ENCODE data around the gene SELENOF. TPM values are rescaled to one million over a fixed set of nuclear protein-coding genes. Genes with fewer than 3 reads are reported as not detected.

The SELENOF gene
- total RNA-seq: 100 to 1,000 TPM; 137 to 138 TPM

DNA sequence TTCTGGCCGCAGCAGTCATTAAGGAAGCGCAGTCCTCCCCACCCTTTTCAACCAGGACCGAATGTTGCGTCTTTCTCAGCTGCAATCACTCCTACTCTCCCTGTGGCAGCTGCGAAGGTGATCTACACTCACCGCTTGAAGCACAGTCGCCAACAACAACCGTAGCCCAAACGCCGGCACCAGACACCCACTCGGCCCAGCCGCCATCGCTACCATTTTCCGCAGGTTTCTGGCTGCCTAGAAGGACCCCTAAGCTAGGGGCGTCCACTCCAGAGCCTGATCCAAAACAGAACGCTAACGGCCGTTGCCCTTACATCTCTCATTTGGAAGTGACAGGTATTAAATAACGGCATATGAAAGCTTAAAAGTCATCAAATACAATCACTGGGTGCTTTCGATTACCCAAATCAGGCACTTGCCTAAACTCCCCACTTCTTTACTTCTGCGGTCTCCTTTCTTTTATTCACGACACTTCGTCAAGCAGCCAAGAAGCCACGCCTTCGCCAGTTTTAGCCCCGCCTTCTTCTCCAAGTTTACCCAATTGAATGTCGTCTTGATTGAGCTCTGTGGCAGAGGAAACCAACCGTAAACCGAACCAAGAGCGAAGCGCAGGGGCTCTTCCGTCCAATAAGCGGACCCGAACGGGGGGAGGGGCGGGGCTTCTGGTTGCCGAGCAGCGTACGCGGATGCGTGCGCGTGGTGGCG is at the start of gene SELENOF:
TSS of gene SELENOF (minus strand) at position 231 of the 705 bp plus-strand sequence. CDS start at position 216, 15 bp downstream.
- POLR2A ChIA-PET: interaction anchor here (0.5 to 3.0 kb wide), 11 partner anchors 20 to 1903 kb away, joined by 3 to 24 read pairs (median 4); partner anchors contain the start of genes LMO4, ODF2L, PKN2 and SH3GLB1
- Mint-ChIP-seq H3K4me3 (no peak within 1 kb of the TSS), H3K36me3 (peaks cover 22% of the 10 kb centered on the region), H3K27me3 (no peaks in the 10 kb centered on the region), H3K27ac (no peak within 1 kb of the TSS), H3K4me1 (peaks cover 29% of the 10 kb centered on the region), H3K9me3 (no peaks in the 10 kb centered on the region)
- ATAC-seq (ENCODE audit: low read depth) (peak; percentile 92), DNase-seq (peak; percentile 96)

DNA sequence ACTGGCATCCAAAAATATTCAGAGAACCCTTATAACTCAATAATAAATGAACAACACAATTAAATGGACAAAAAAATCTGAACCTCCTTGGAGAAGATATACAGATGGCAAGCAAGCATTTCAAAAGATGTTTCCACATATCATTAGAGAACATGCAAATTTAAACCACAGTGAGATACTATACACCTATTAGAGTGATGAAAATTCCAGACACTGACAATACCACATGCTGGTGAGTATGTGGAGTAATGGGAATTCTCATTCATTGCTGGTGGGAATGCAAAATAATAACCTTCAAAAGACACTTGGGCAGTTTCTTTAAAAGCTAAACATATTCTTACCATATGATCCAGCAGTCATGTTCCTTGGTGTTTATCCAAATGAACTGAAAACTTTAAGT is 46.6 kb upstream of the SELENOF start:
- no peaks in the 10 kb centered on the region for H3K27me3 Mint-ChIP-seq
- ATAC-seq (ENCODE audit: low read depth) (no peak), DNase-seq (no peak)

DNA sequence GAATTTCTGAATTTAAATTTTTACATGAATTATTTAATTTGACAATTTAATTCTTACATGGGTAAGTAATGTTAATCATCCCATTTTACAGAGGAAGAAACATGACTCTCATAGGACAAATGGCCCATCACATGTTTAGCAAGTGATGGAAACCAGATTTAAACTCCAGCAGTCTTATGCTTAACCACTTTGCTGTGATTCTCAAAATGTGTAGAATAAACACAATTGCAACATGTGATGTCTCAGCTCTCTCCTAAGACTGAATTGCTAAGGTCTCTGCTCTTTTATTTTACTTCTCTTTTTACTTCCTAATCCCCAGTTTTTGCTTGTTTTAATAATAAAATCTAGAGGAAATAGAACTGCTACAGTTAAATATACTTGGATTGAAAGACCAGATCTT is 43.3 kb upstream of the SELENOF start:
- H3K9me3 Mint-ChIP-seq: peaks cover 2% of the 10 kb centered on the region
- no peaks in the 10 kb centered on the region for H3K27me3 Mint-ChIP-seq
- H3K4me1 Mint-ChIP-seq: peaks cover 1% of the 10 kb centered on the region
- ATAC-seq (ENCODE audit: low read depth): no peak
- H3K4me3 Mint-ChIP-seq: no peak overlapping the region
- H3K36me3 Mint-ChIP-seq: peaks cover 5% of the 10 kb centered on the region
- DNase-seq: no peak
- H3K27ac Mint-ChIP-seq: no peak overlapping the region
- POLR2A ChIA-PET: no interaction called here

More for the DNA sequence above, 46.6 kb upstream of the SELENOF start:
- H3K4me3 Mint-ChIP-seq: no peak overlapping the region
- H3K4me1 Mint-ChIP-seq: no peaks in the 10 kb centered on the region
- H3K27ac Mint-ChIP-seq: no peak overlapping the region
- POLR2A ChIA-PET: no interaction called here
- peaks cover 2% of the 10 kb centered on the region for H3K9me3 Mint-ChIP-seq
- H3K36me3 Mint-ChIP-seq: peaks cover 5% of the 10 kb centered on the region

DNA sequence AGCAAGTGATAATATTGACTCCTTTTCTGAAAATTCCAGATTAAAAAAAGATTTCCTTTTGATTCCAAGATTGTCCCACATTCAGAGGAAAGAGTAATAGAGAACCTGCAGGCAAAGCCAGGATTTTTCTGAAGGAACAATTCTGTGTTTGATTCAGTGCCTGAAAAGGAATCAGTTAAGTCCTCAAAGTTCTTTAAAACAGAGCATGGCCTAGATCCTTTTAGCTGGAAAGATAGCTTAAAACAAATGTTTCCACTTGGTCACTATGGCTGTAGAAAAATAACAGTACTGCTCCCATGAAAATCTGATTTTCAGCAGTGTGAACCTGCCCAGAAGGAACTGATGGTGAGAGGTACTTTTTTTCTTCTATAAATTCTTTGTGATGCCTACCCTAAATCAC is 42.3 kb upstream of the SELENOF start:
- DNase-seq: no peak
- POLR2A ChIA-PET: no interaction called here
- no peak for ATAC-seq (ENCODE audit: low read depth)
- H3K4me3 Mint-ChIP-seq: no peak overlapping the region
- H3K27ac Mint-ChIP-seq: no peak overlapping the region
- peaks cover 1% of the 10 kb centered on the region for H3K4me1 Mint-ChIP-seq
- H3K27me3 Mint-ChIP-seq: no peaks in the 10 kb centered on the region
- peaks cover 5% of the 10 kb centered on the region for H3K36me3 Mint-ChIP-seq
- peaks cover 2% of the 10 kb centered on the region for H3K9me3 Mint-ChIP-seq

DNA sequence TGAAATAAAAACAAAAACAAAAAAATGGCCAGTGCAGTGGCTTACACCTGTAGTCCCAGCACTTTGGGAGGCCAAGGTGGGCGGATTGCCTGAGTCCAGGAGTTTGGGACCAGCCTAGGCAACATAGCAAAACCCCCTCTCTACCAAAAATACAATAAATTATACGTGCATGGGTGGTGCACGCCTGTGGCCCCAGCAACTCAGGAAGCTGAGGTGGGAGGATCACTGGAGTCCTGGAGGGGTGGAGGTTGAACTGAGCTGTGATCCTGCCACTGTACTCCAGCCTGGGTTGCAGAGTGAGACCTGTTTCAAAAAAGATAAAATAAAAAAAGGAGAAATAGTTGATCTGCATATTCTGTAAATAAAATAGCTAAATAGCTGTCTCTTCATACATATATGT is 41.8 kb upstream of the SELENOF start:
- Mint-ChIP-seq H3K4me3 (no peak overlapping the region), H3K4me1 (peaks cover 1% of the 10 kb centered on the region), H3K9me3 (peaks cover 2% of the 10 kb centered on the region), H3K27ac (no peak overlapping the region), H3K27me3 (no peaks in the 10 kb centered on the region), H3K36me3 (peaks cover 5% of the 10 kb centered on the region)
- ATAC-seq (ENCODE audit: low read depth) (no peak), DNase-seq (no peak)
- POLR2A ChIA-PET: interaction anchor here (1.0 kb wide), 1 partner anchor 41 kb away, joined by 3 read pairs; the partner anchor contains the start of gene HS2ST1

DNA sequence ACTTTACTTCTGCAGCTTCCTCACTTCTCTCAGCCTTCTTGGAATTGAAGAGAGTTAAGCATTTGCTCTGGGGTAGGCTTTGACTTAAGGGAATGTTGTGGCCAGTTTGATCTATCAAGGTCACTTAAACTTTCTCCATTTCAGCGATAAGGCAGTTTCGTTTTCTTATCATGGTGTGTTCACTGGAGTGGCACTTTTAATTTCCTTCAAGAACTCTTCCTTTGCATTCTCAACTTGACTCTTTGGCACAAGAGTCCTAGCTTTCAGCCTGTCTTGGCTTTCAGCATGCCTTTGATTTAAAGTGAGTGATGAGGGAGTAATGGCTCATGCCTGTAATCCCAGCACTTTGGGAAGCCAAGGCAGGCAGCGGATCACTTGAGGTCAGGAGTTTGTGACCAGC is 39.2 kb upstream of the SELENOF start:
- ATAC-seq (ENCODE audit: low read depth) (no peak), DNase-seq (no peak)
- Mint-ChIP-seq H3K27me3 (no peaks in the 10 kb centered on the region), H3K4me3 (no peak overlapping the region), H3K36me3 (peaks cover under 1% of the 10 kb centered on the region), H3K9me3 (peaks cover under 1% of the 10 kb centered on the region), H3K27ac (no peak overlapping the region), H3K4me1 (peaks cover 1% of the 10 kb centered on the region)
- POLR2A ChIA-PET: no interaction called here

DNA sequence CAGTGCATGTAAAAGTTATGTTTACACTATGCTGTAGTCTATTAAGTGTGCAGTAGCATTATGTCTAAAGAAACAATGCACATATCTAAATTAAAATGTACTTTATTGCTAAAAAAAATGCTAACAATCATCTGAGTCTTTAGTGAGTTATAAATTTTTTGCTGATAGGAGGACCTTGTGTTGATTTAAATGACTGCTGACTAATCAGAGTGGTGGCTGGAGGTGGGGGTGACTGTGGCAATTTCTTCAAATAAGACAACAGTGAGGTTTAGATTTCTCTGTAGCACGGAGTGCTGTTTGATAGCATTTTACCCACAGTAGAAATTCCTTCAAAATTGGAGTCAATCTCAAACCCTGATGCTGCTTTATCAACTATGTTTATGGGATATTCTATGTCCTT is 37.5 kb upstream of the SELENOF start:
- no peak for ATAC-seq (ENCODE audit: low read depth)
- H3K27me3 Mint-ChIP-seq: no peaks in the 10 kb centered on the region
- no peak for DNase-seq
- POLR2A ChIA-PET: no interaction called here
- H3K4me1 Mint-ChIP-seq: peaks cover 1% of the 10 kb centered on the region
- H3K9me3 Mint-ChIP-seq: no peaks in the 10 kb centered on the region
- H3K4me3 Mint-ChIP-seq: no peak overlapping the region
- no peaks in the 10 kb centered on the region for H3K36me3 Mint-ChIP-seq
- H3K27ac Mint-ChIP-seq: no peak overlapping the region

DNA sequence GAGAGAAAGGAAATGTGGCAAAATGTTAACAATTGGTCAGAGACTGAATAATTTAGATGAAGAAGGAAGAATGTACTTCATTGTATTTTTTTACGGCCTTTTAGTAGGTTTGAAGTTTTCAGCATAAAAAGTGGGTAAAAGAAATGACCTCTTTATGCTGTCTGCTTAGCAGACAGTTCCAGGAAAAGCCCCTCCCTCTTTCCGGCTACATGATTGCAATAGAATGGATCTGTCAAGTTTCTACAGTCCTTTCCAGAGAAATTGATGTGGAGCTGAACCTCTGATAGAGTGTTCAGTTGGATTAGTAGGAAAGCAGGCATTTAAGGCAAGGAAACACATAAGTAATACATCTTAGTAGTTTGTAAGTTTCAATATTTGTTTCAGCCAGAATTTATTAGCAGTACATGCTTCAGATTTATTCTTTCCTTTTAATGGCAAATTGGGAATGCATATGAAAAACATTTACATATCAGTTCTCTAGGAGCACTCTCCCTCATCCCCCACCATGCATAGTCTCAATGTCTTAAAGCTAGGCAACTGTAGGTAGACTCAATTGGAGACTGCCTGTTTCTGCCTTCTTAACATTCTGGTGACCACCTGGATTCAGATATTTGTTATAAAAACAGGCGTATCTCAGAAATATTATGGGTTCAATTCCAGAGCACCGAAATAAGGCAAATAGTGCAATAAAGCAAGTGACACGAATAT is 36.9 kb upstream of the SELENOF start:
- POLR2A ChIA-PET: no interaction called here
- Mint-ChIP-seq H3K36me3 (no peaks in the 10 kb centered on the region), H3K9me3 (no peaks in the 10 kb centered on the region), H3K27ac (no peak overlapping the region), H3K27me3 (no peaks in the 10 kb centered on the region), H3K4me1 (peaks cover 1% of the 10 kb centered on the region), H3K4me3 (no peak overlapping the region)
- ATAC-seq (ENCODE audit: low read depth) (no peak), DNase-seq (no peak)

DNA sequence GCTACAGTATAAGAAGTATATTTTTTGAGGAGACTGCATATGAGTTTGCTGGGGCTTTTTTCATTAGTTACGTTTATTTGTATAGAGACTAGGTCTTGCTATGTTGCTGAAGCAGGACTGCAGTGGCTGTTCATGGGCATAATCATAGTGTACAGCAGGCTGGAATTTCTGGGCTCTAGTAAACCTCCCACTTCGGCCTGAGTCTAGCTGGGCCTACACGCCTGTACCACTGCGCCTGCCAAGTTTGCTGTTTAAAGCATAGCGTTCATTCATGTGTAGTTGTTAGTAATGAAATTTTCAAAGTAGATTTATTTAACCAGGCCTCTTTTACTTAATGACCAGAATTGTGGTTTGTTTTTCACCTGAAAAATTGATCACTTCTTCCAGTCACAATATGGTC is 34.3 kb upstream of the SELENOF start:
- Mint-ChIP-seq H3K4me1 (no peaks in the 10 kb centered on the region), H3K4me3 (no peak overlapping the region), H3K27ac (no peak overlapping the region), H3K27me3 (no peaks in the 10 kb centered on the region), H3K36me3 (no peaks in the 10 kb centered on the region), H3K9me3 (no peaks in the 10 kb centered on the region)
- POLR2A ChIA-PET: no interaction called here
- ATAC-seq (ENCODE audit: low read depth) (no peak), DNase-seq (no peak)

DNA sequence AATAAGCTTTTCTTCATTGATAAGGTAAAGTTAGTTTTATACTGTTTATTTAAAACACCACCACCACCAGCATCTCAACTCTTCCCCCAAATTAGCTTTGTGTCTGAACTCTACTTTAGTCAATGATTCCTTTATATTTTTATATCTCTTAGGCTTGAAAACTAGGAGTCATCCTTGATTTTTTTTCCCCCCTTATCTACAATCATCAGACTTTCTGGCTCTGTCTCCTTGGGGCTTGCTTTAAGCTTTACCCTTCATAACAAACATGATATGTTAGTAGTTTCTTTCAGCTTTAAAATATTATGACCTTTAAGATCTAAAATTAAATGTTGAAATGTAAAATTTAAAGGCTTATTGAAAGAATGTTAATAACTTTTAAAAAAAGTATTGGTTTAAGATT is 28.8 kb upstream of the SELENOF start:
- no peak overlapping the region for H3K27ac Mint-ChIP-seq
- ATAC-seq (ENCODE audit: low read depth) (no peak), DNase-seq (no peak)
- POLR2A ChIA-PET: no interaction called here
- H3K36me3 Mint-ChIP-seq: peaks cover 1% of the 10 kb centered on the region
- H3K4me3 Mint-ChIP-seq: no peak overlapping the region
- H3K27me3 Mint-ChIP-seq: no peaks in the 10 kb centered on the region
- no peaks in the 10 kb centered on the region for H3K4me1 Mint-ChIP-seq
- no peaks in the 10 kb centered on the region for H3K9me3 Mint-ChIP-seq

DNA sequence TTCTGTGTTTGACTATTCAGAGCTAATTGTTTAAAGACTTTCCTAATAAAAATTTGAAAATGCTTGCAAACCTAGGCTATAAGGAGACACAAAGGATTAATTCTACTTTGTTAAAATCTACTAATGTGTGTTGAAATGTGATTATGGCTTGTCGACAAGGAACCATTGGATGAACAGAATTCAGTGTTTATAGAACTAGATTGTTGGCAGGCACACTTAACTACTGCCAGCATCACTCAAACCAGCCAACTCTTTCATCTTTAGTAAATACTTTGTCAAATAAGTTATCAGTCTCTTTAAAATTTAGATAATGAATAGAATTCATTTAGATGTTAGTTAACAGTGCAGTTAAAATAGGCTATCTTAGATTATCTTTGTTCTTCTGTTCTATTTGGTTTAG is 28.1 kb upstream of the SELENOF start:
- Mint-ChIP-seq H3K27me3 (no peaks in the 10 kb centered on the region), H3K4me1 (no peaks in the 10 kb centered on the region), H3K4me3 (no peak overlapping the region), H3K27ac (no peak overlapping the region), H3K9me3 (no peaks in the 10 kb centered on the region), H3K36me3 (peaks cover 1% of the 10 kb centered on the region)
- DNase-seq: no peak
- ATAC-seq (ENCODE audit: low read depth): no peak
- POLR2A ChIA-PET: no interaction called here

DNA sequence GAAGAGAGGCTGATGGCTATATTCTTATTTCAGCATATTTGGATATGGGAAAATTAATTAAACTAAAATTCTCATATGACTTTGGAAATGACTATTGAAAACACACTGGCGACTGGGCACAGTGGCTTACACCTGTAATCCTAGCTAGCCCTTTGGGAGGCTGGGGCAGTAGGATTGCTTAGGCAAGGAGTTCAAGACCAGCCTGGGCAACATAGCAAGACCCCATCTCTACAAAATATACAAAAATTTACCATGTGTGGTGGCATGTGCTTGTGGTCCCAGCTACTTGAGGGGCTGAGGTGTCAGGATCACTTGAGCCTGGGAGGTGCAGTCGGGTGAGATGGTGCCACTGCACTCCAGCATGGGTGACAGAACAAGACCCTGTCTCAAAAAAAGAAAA is 26.7 kb upstream of the SELENOF start:
- POLR2A ChIA-PET: no interaction called here

DNA sequence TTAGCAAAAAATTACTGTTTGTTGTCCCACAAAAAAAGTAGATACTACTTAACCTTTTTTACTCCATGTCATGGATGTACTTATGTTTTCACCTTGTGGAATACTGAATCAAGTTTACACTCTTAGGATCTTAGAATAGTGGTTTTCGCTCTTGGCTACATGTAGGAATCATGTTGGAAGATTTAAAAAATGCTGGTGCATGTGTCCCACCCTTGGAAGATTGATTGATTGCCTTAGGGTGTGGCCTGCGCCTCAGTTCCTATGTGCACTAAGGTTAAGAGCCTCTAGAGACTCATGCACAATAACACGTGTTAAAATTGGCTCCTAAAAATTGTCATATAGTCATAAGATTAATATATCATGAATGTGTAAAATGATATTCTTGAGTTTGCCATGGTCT is 25.5 kb upstream of the SELENOF start:
- no peaks in the 10 kb centered on the region for H3K9me3 Mint-ChIP-seq
- no peaks in the 10 kb centered on the region for H3K4me1 Mint-ChIP-seq
- H3K36me3 Mint-ChIP-seq: peaks cover 1% of the 10 kb centered on the region
- H3K27me3 Mint-ChIP-seq: no peaks in the 10 kb centered on the region
- POLR2A ChIA-PET: no interaction called here
- DNase-seq: no peak
- ATAC-seq (ENCODE audit: low read depth): no peak
- H3K27ac Mint-ChIP-seq: no peak overlapping the region
- H3K4me3 Mint-ChIP-seq: no peak overlapping the region

More for the DNA sequence above, 26.7 kb upstream of the SELENOF start:
- Mint-ChIP-seq H3K27ac (no peak overlapping the region), H3K4me1 (no peaks in the 10 kb centered on the region), H3K27me3 (no peaks in the 10 kb centered on the region), H3K4me3 (no peak overlapping the region), H3K36me3 (peaks cover 1% of the 10 kb centered on the region), H3K9me3 (no peaks in the 10 kb centered on the region)
- ATAC-seq (ENCODE audit: low read depth): no peak
- no peak for DNase-seq

DNA sequence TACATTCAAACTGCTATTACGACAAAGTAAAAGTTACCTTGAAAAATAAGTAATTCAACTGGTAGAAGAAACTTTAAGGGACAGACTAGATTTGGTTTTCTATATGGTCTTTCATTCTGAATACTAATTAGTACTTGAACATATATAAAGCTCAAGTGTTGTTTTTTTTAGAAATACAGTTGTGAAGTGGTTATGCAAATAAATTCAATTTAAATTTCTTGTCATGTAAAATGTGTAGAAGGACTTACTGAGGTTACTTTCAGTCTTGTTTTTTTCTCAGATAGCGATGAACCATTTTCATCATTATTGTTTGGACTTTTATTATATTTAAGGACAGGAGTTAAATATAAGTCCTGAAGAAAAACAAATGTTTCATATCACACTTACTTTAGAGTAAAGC is 24.9 kb upstream of the SELENOF start:
- Mint-ChIP-seq H3K27ac (no peak overlapping the region), H3K4me3 (no peak overlapping the region)
- POLR2A ChIA-PET: no interaction called here

More for the DNA sequence above, 24.9 kb upstream of the SELENOF start:
- Mint-ChIP-seq H3K36me3 (peaks cover 1% of the 10 kb centered on the region), H3K27me3 (no peaks in the 10 kb centered on the region), H3K9me3 (no peaks in the 10 kb centered on the region), H3K4me1 (peaks cover under 1% of the 10 kb centered on the region)
- ATAC-seq (ENCODE audit: low read depth) (no peak), DNase-seq (no peak)
